H1 (cell line): ENCODE measurements around the gene UNC5B. TPM values are rescaled to one million over a fixed set of nuclear protein-coding genes. Genes with fewer than 3 reads are reported as not detected.

Source experiments
- CHD7 ChIP-seq: fragments of 300-600 bp; sonication (generic); IDR thresholded peaks from 2 replicates; pipeline ENCODE4 v1.7.1; 2012; ENCODE audit warnings: low read length, moderate library complexity, mild to moderate bottlenecking, inconsistent platforms; ENCODE audit not compliant: insufficient replicate concordance
- polyA plus RNA-seq, 7 experiments: library from polyadenylated mRNA; depleted of rRNA in 3 of 7; stranded (reverse) in 5 of 7; unstranded in 2 of 7; fragments of >200 nt in 5 of 7; fragments of 200-250 nt in 2 of 7; gene quantifications; 1 replicate in 5 of 7; 2 replicates in 1 of 7; 4 replicates in 1 of 7; pipeline versions ENCODE4 v1.2.1 to v1.2.3, GENCODE V29; 2011 to 2013; ENCODE audit warnings: missing spikeins in 2 of 7, mixed read lengths in 2 of 7
- total RNA-seq: library from RNA; stranded (reverse); fragmentation: NEBNext Ultra II Directional; extraction: Animal tissue kit (Norgen Biotek cat#: 25700); gene quantifications from 2 replicates; pipeline ENCODE4 v1.2.1, GENCODE V29; 2021

Gene UNC5B
- total and polyA plus RNA-seq, 2 of the 8 experiments (the other 6 are each of a cell fraction or from before 2014, with no cell fraction given), result 27.9 to 31.8 TPM

- no peak for TF ChIP-seq CHD7
- TF ChIP-seq, all 59 proteins: peak for 0
These were observed 124.3 kb downstream of the UNC5B start (continued) for GRCh38 chr10:71336632-71337031.
